GM08714 (cell line): Measurements from ENCODE around the gene MTHFD1L.

ENCODE experiments used
- H3K4me3 ChIP-seq: fragments of 200-500 bp; sonication (Bioruptor generic); 2 replicates; pipeline ENCODE4 v1.5.1; 2014; ENCODE audit warnings: mild to moderate bottlenecking, low read length, inconsistent platforms
- ZNF274 ChIP-seq: IDR thresholded peaks from 2 replicates; pipeline ENCODE4 v1.6.1; 2012; ENCODE audit warnings: mild to moderate bottlenecking, low read depth, low read length

The MTHFD1L gene

DNA sequence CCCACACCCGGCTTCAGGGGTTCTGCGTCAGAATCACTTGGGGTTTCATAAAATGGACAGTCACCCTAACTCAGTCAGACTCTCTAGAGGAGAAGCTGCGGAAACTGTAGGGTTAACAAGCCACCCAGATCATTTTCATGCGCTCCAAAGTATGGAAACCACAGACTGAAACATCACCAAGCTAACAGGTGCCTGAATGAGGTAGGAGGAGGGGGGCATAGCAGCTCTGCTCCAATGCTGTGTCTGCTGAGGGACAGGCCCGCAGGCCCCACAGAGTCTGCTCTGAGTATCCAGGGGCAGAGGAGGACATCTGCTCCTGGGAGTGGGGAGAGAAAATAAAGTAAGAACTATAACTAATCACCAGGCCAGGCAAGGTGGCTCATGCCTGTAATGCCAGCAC lies 277.2 kb downstream of the MTHFD1L start:
- TF ChIP-seq ZNF274, result no peak
- H3K4me3 ChIP-seq, result no peak overlapping the region

DNA sequence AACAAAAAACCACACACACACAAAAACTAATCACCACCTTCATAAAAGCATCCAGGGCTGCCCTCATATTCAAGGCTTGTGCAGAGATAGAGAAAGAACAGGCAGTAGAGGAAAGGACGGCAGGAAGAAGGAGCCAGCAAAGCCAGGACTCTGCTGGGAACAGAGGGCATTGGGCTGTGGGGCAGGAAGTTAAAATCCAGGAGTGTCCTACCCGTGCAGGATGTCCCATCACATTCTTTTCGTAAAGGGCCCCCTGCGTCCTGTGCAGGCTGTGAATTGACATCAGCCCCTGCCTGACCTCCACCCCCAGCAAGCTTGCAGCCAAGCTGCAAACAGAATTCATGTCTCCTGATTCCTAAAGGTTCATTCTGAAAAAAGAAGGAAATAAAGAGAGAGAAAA lies 277.8 kb downstream of the MTHFD1L start:
- no peak overlapping the region for H3K4me3 ChIP-seq
- no peak for TF ChIP-seq ZNF274

DNA sequence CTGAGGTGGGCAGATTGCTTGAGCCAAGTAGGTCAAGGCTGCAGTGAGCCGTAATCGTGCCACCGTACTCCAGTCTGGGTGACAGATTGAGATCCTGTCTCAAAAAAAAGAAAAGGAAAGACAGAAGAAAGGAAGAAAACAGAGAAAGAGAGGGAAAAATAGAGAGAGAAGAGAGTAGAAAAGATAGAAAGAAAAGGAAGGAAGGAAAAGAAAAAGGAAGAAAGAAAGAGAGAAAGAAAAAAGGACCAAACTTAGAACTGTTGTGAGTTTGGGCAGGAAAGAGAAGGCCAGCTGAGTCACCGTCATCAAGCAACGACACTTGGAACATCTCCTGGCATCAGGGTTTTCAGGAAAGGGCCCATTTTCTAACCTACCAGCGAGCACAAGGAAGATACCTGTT lies 278.3 kb downstream of the MTHFD1L start:
- H3K4me3 ChIP-seq, result no peak overlapping the region
- TF ChIP-seq ZNF274, result no peak

DNA sequence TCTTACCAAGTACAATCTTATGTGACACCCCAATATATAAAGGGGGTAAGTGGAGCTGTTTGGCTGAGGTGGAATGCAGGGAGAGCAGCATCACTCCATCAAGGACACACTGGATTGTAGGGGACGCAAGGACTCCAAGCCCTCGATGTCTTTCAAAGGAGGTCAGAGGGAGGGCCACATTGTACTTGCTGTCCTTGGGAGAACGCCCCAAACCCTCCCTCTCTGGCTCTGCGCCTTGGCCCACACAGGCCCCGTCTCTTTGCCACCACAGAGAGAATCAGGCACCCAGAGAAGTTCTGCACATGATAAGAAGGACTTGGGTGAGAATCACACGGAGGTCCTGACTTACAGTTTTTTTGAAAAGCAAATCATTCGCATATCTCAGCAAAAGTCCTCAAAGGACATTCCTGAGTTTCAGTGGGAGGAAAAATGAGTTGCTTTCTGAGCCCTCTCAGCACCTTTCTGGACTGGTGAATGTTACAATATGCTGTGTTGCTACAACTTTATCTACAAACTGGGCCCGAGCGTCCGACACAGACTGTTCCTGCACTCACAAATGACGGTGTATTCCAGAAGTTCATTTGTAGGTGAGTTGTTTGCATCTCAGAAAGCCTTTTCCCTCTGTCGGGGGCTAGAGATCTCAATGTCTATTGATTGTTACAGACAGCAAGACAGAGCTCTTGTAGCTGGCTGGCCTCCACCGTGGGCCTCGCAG lies 281.8 kb downstream of the MTHFD1L start:
- no peak overlapping the region for H3K4me3 ChIP-seq
- TF ChIP-seq ZNF274, result no peak

DNA sequence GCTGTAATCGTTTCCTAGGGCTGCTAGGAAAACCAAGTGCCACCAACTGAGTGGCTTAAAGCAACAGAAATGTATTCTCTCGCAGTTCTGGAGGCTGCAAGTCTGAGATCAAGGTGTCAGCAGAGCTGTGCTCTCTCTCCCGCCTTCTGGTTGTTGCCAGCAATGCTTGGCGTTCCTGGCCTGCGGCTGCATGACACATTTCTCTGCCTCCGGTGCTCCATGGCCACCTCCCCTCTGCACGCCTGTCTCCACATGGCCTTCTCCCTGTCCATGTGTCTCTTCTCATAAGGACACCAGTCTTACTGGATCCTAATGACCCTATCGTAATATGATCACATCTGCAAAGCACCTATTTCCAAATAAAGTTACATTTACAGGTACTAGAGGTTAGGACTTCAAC lies 282.6 kb downstream of the MTHFD1L start:
- no peak for TF ChIP-seq ZNF274
- no peak overlapping the region for H3K4me3 ChIP-seq

DNA sequence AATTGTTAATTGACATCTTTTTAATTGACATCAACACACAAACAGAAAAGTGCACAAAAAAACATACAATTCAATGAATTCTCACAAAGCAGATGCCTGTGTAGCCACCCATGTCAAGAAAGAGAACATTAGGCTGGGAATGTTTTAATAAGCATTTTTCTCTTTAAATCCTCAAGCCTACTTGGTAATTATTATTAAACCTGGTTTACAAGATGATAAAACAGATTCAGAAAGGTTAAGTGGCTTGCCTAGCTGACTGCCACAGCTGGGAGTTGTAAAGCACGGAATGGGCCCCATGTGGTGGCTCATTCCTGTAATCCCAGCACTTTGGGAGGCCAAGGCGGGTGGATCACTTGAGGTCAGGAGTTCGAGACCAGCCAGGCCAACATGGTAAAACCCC lies 284.3 kb downstream of the MTHFD1L start:
- TF ChIP-seq ZNF274, result no peak
- H3K4me3 ChIP-seq, result no peak overlapping the region
